HepG2 (cell line): ENCODE measurements around the gene PNPLA1. TPM values are rescaled to one million over a fixed set of nuclear protein-coding genes. Genes with fewer than 3 reads are reported as not detected.

ENCODE experiments used
- ATAC-seq: fragments of 200-7000 bp; cut with Tn5 transposase; 3 replicates; pipeline ENCODE4 v1.9.1; 2020; ENCODE audit warnings: mild to moderate bottlenecking, moderate library complexity
- BruUV-seq: library from RNA; stranded (reverse); fragments of 400-500 nt; replicated peaks from 2 replicates; lab custom pipeline; 2021; lab: Mats Ljungman, UMichigan
- CTCF ChIA-PET: fragments of 300-600 bp; formaldehyde crosslinking; extraction: SDS; loops from one replicate; lab custom pipeline; 2021; ENCODE audit warnings: low total read pairs, inconsistent platforms, low intra/inter-chr PET ratio; lab: Yijun Ruan, JAX
- POLR2A ChIA-PET: fragments of 350-600 bp; sonication (Branson Sonifier 250); formaldehyde crosslinking; loops from one replicate; lab custom pipeline; 2020; ENCODE audit warnings: antibody characterized with exemption, inconsistent platforms; lab: Yijun Ruan, JAX
- DNase-seq: peaks from one replicate; pipeline ENCODE4 v3.0.0-alpha.2; 2015; ENCODE audit warnings: low spot score
- FAIRE-seq: peaks from 3 replicates; lab custom pipeline; 2011; peaks lifted over from hg19 to GRCh38; lab: Jason Lieb, UNC
- H2AFZ ChIP-seq: one replicate; pipeline ENCODE4 v1.6.1; 2011; ENCODE audit warnings: low read length, inconsistent platforms
- H3K27ac ChIP-seq: fragments of 300-600 bp; 3 replicates; pipeline ENCODE4 v1.8.0; 2011; ENCODE audit warnings: mixed run types, mild to moderate bottlenecking, mixed read lengths, low read length, inconsistent platforms; ENCODE audit not compliant: insufficient read depth; ENCODE audit errors: extremely low read length
- H3K27me3 ChIP-seq, 2 experiments: fragments of 200-600 bp in 1 of 2; 2 replicates in 1 of 2; 3 replicates in 1 of 2; pipeline versions ENCODE4 v1.6.0 to v1.8.0; 2011; ENCODE audit warnings: low read length in 2 of 2, mild to moderate bottlenecking in 2 of 2, moderate library complexity in 2 of 2, inconsistent platforms in 1 of 2; ENCODE audit not compliant: insufficient read depth in 2 of 2, control insufficient read depth in 1 of 2
- H3K36me3 ChIP-seq, 2 experiments: fragments of 200-600 bp in 1 of 2; replicated peaks in 1 of 2; 2 replicates in 1 of 2; 3 replicates in 1 of 2; pipeline versions ENCODE4 v1.5.1 to v1.8.0; 2011; ENCODE audit warnings: low read length in 2 of 2, inconsistent platforms in 1 of 2; ENCODE audit not compliant: insufficient read depth in 2 of 2, control insufficient read depth in 1 of 2
- H3K4me1 ChIP-seq: 2 replicates; pipeline ENCODE4 v1.5.1; 2012; ENCODE audit warnings: low read length, inconsistent platforms; ENCODE audit not compliant: insufficient read depth
- H3K4me2 ChIP-seq: 2 replicates; pipeline ENCODE4 v1.6.0; 2011; ENCODE audit warnings: low read depth, low read length, inconsistent platforms
- H3K4me3 ChIP-seq, 3 experiments: fragments of 200-600 bp in 1 of 3; sonication (generic), shearing (Covaris generic) in 1 of 3; replicated peaks in 1 of 3; 2 replicates each; pipeline ENCODE4 v1.5.1; 2011 to 2016; ENCODE audit warnings: low read length in 3 of 3, inconsistent platforms in 2 of 3, low read depth in 2 of 3, mild to moderate bottlenecking in 2 of 3, control low read depth in 1 of 3, mixed read lengths in 1 of 3; ENCODE audit not compliant: insufficient read depth in 1 of 3
- H3K79me2 ChIP-seq: one replicate; pipeline ENCODE4 v1.6.1; 2011; ENCODE audit warnings: low read length, inconsistent platforms; ENCODE audit not compliant: insufficient read depth
- H3K9ac ChIP-seq: 2 replicates; pipeline ENCODE4 v1.6.0; 2011; ENCODE audit warnings: mild to moderate bottlenecking, low read depth, low read length, inconsistent platforms; ENCODE audit not compliant: insufficient read depth
- H3K9me3 ChIP-seq: 2 replicates; pipeline ENCODE4 v1.5.1; 2012; ENCODE audit warnings: mild to moderate bottlenecking, low read length
- H4K20me1 ChIP-seq: 2 replicates; pipeline ENCODE4 v1.6.0; 2011; ENCODE audit warnings: inconsistent platforms, mild to moderate bottlenecking, low read length, moderate library complexity; ENCODE audit not compliant: insufficient read depth
- DNMT3B ChIP-seq: conservative IDR thresholded peaks from 2 replicates; pipeline ENCODE4 v1.6.1; 2016; ENCODE audit warnings: missing biosample characterization, control low read depth
- EED ChIP-seq: sonication (generic); formaldehyde crosslinking; IDR thresholded peaks from 2 replicates; pipeline ENCODE4 v1.5.0; 2020; ENCODE audit warnings: mild to moderate bottlenecking, missing genetic modification reagents
- PATZ1 ChIP-seq: sonication (generic); formaldehyde crosslinking; IDR thresholded peaks from 2 replicates; pipeline ENCODE4 v1.4.0; 2020; ENCODE audit warnings: missing genetic modification reagents
- ZFP62 ChIP-seq: sonication (generic); formaldehyde crosslinking; IDR thresholded peaks from 2 replicates; pipeline ENCODE4 v1.4.0; 2020; ENCODE audit warnings: missing genetic modification reagents
- ZKSCAN5 ChIP-seq: sonication (generic); formaldehyde crosslinking; IDR thresholded peaks from 2 replicates; pipeline ENCODE4 v1.5.1; 2020; ENCODE audit warnings: mild to moderate bottlenecking, missing genetic modification reagents
- ZNF629 ChIP-seq: sonication (generic); formaldehyde crosslinking; conservative IDR thresholded peaks from 2 replicates; pipeline ENCODE4 v1.5.0; 2020; ENCODE audit warnings: missing genetic modification reagents
- WGBS: methylation state at CpG from one replicate; pipeline ENCODE4 v1.1.6; 2017; ENCODE audit warnings: low lambda C conversion rate; 5-methylcytosine and 5-hydroxymethylcytosine counted together
- in situ Hi-C: cut with HindIII; loops from 2 replicates; pipeline ENCODE4 v1.10.0; 2017; ENCODE audit warnings: low pct_unique_long_range_greater_than_20kb; ENCODE audit not compliant: extremely low pct_ligation_motif_present
- intact Hi-C: fragments of 100-400 bp; cut with micrococcal nuclease; formaldehyde crosslinking; loops from one replicate; pipeline ENCODE4 v1.10.0; 2022; ENCODE audit not compliant: unreplicated experiment
- polyA plus RNA-seq, 8 experiments: library from polyadenylated mRNA; depleted of rRNA in 3 of 8; stranded (reverse) in 7 of 8; unstranded in 1 of 8; fragments of >200 nt; fragmentation: Illumina TruSeq in 4 of 8; extraction: Trizol in 4 of 8; gene quantifications; 2 replicates each; pipeline versions ENCODE4 v1.2.1 to v1.2.3, GENCODE V29; 2011 to 2016; ENCODE audit warnings: low read depth in 4 of 8, missing spikeins in 1 of 8, mixed read lengths in 1 of 8; ENCODE audit not compliant: insufficient read depth in 1 of 8
- total RNA-seq, 5 experiments: library from RNA; depleted of rRNA; stranded (reverse); fragments of >200 nt; fragmentation: Illumina TruSeq; extraction: Trizol; gene quantifications; 2 replicates each; pipeline ENCODE4 v1.2.3, GENCODE V29; 2016; ENCODE audit warnings: low read depth in 1 of 5

PNPLA1 gene
- total and polyA plus RNA-seq, 2 of the 13 experiments (the other 11 are each of a cell fraction or from before 2014, with no cell fraction given), result not detected

- WGBS, result 59% methylated on average over 6 of the region's 6 CpGs
- peaks cover 2 to 5% of the 10 kb centered on the region in 2 experiments; a peak in 4 of 5 replicates for H3K27me3 ChIP-seq
- in situ Hi-C loops, result no loop called here
- H3K27ac ChIP-seq, result no peak overlapping the region
- no peak overlapping the region for H2AFZ ChIP-seq
- H3K36me3 ChIP-seq, result no peaks in the 10 kb centered on the region
- H3K4me1 ChIP-seq, result peaks cover 12% of the 10 kb centered on the region
- FAIRE-seq, result no peak
- H3K9me3 ChIP-seq, result no peaks in the 10 kb centered on the region
- H3K9ac ChIP-seq, result no peak overlapping the region
- no peaks in the 10 kb centered on the region for H4K20me1 ChIP-seq
- TF ChIP-seq DNMT3B (CRISPR knock-in tag) (no peak), ZFP62 (CRISPR knock-in tag) (no peak), PATZ1 (CRISPR knock-in tag) (no peak)
- H3K79me2 ChIP-seq, result no peaks in the 10 kb centered on the region
- no peak overlapping the region for H3K4me2 ChIP-seq
- no peak overlapping the region for H3K4me3 ChIP-seq
- intact Hi-C loops, result no loop called here
- DNase-seq, result no peak
- ATAC-seq, result no peak
- CTCF ChIA-PET, result no interaction called here
- BruUV-seq, result no TSS peak
- POLR2A ChIA-PET, result no interaction called here
Measured at GRCh38 chr6:36324191-36324590, 54.3 kb downstream of the PNPLA1 start.

GRCh38 chr6:36324715-36325114 is 54.9 kb downstream of the PNPLA1 start:
- no peak for ATAC-seq
- no peaks in the 10 kb centered on the region for H4K20me1 ChIP-seq
- no peak overlapping the region for H3K4me3 ChIP-seq
- no TSS peak for BruUV-seq
- no peak overlapping the region for H3K4me2 ChIP-seq
- ChIA-PET CTCF (no interaction called here), POLR2A (no interaction called here)
- TF ChIP-seq ZKSCAN5 (CRISPR knock-in tag), result no peak
- TF ChIP-seq EED (CRISPR knock-in tag), result no peak
- peak; percentile 86 for TF ChIP-seq ZNF629 (CRISPR knock-in tag)
- H3K9me3 ChIP-seq, result no peaks in the 10 kb centered on the region
- H2AFZ ChIP-seq, result no peak overlapping the region
- H3K79me2 ChIP-seq, result no peaks in the 10 kb centered on the region
- peaks cover 12% of the 10 kb centered on the region for H3K4me1 ChIP-seq
- intact Hi-C loops, result no loop called here
- peaks cover 1 to 6% of the 10 kb centered on the region in 2 experiments; a peak in 4 of 5 replicates for H3K27me3 ChIP-seq
- no peak for DNase-seq
- in situ Hi-C loops, result no loop called here
- no peak overlapping the region for H3K27ac ChIP-seq
- no peak for FAIRE-seq
- H3K9ac ChIP-seq, result no peak overlapping the region
- WGBS, result 65% methylated on average over 4 of the region's 4 CpGs
- no peaks in the 10 kb centered on the region for H3K36me3 ChIP-seq
